CD4-positive, alpha-beta memory T cell (primary cell): ENCODE data around the gene JPH2. TPM values are rescaled to one million over a fixed set of nuclear protein-coding genes. Genes with fewer than 3 reads are reported as not detected.

Source experiments
- CTCF ChIA-PET: fragments of 350-600 bp; sonication (Branson Sonifier 250); formaldehyde crosslinking; loops from one replicate; lab custom pipeline; 2021; ENCODE audit warnings: inconsistent platforms; ENCODE audit not compliant: partially characterized antibody; lab: Charles Lee
- POLR2A ChIA-PET: fragments of 350-600 bp; sonication (Branson Sonifier 250); formaldehyde crosslinking; loops from one replicate; lab custom pipeline; 2021; ENCODE audit not compliant: partially characterized antibody; lab: Charles Lee
- DNase-seq, 5 donors: peaks; one replicate each; pipeline versions ENCODE4 v3.0.0 to v3.0.0-alpha.2; 2020 to 2022; ENCODE audit warnings: mixed read lengths in 1 of 5
- H3K27ac ChIP-seq: one replicate; pipeline ENCODE4 v1.7.0; 2013; ENCODE audit warnings: low read depth, low read length
- H3K27me3 ChIP-seq: 2 replicates; pipeline ENCODE4 v1.7.0; 2013; ENCODE audit warnings: mild to moderate bottlenecking, low read length, moderate library complexity; ENCODE audit not compliant: insufficient read depth
- H3K36me3 ChIP-seq: 2 replicates; pipeline ENCODE4 v1.7.0; 2013; ENCODE audit warnings: mild to moderate bottlenecking, low read length, moderate library complexity; ENCODE audit not compliant: insufficient read depth
- H3K4me1 ChIP-seq: 2 replicates; pipeline ENCODE4 v1.7.0; 2013; ENCODE audit warnings: mild to moderate bottlenecking, low read length, moderate library complexity; ENCODE audit not compliant: insufficient read depth
- H3K4me3 ChIP-seq, 2 donors: one replicate each; pipeline ENCODE4 v1.7.0; 2013; ENCODE audit warnings: low read length in 2 of 2, mild to moderate bottlenecking in 1 of 2
- H3K9me3 ChIP-seq, 2 donors: one replicate each; pipeline ENCODE4 v1.7.0; 2013; ENCODE audit warnings: low read length in 2 of 2, control low read depth in 1 of 2; ENCODE audit not compliant: control insufficient read depth in 1 of 2
- H3K27ac Mint-ChIP-seq, 7 donors: one replicate each; pipeline ENCODE4 v1.8.0; 2020 to 2021; ENCODE audit warnings: mixed read lengths in 7 of 7, mild to moderate bottlenecking in 6 of 7, inconsistent platforms in 3 of 7, moderate library complexity in 3 of 7
- H3K27me3 Mint-ChIP-seq, 2 donors: one replicate each; pipeline ENCODE4 v1.8.0; 2020 to 2021; ENCODE audit warnings: mixed read lengths in 2 of 2
- H3K36me3 Mint-ChIP-seq, 2 donors: one replicate each; pipeline ENCODE4 v1.8.0; 2020 to 2021; ENCODE audit warnings: mixed read lengths in 2 of 2, inconsistent platforms in 1 of 2, mild to moderate bottlenecking in 1 of 2
- H3K4me1 Mint-ChIP-seq, 4 donors: one replicate each; pipeline ENCODE4 v1.8.0; 2020 to 2021; ENCODE audit warnings: mixed read lengths in 4 of 4, mild to moderate bottlenecking in 1 of 4
- H3K4me3 Mint-ChIP-seq, 8 donors: one replicate each; pipeline ENCODE4 v1.8.0; 2020 to 2021; ENCODE audit warnings: mixed read lengths in 8 of 8, mild to moderate bottlenecking in 7 of 8, moderate library complexity in 6 of 8, inconsistent platforms in 3 of 8
- H3K9me3 Mint-ChIP-seq, 8 donors: one replicate each; pipeline ENCODE4 v1.8.0; 2020 to 2021; ENCODE audit warnings: mixed read lengths in 8 of 8, mild to moderate bottlenecking in 5 of 8, inconsistent platforms in 3 of 8, moderate library complexity in 1 of 8
- intact Hi-C: fragments of 100-400 bp; cut with micrococcal nuclease; formaldehyde crosslinking; loops from one replicate; pipeline ENCODE4 v1.15.1; 2023
- polyA plus RNA-seq, 2 donors: library from polyadenylated mRNA; unstranded; fragments of 300-500 nt; fragmentation: Illumina TruSeq; gene quantifications; one replicate each; pipeline ENCODE4 v1.2.3, GENCODE V29; 2021
- total RNA-seq, 2 experiments: library from RNA; stranded (reverse); gene quantifications; one replicate each; pipeline ENCODE4 v1.2.3, GENCODE V29; 2021

Gene JPH2
- total and polyA plus RNA-seq, 4 experiments from 2014 or later: not detected

DNA sequence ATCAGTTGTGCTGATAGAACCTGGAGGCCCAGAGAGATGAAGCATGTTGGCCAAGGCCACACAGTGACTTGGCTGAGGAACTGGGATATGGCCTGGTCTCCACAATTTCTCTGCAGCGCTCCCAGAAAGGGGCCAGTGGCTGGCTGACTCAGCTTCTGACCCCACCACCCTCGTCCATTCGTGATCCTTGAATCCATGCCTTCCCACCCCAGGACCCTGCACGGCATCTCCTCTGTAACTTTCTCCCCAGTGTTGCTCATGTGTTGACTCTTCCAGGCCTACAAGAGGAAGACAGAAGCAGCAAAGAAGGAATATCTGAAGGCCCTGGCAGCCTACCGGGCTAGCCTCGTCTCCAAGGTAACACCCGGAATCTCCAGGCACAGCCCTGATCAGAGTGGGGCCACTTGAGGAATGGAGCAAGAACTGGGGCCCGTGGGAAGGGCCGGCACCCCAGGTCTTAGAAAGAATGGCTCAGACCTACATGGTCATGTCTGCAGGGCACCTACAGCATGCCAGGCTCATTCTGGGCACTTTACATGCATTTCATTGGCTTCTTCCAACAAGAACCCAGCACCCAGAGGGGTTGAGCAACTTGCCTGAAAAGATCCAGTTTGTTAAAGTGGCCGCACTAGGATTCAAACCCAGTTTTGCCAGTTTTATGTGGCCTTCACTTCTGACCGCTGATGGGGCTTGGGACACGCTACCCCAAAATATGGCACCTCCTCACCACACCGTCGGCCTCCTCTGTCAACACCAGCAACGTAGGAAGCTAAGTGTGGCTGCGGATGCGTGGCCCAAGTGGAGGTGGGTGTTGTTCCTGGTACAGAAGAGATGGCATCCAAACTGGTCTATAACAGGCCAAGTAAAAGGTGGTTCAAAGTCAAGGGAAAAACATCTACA is 122.2 kb downstream of the JPH2 start:
- Mint-ChIP-seq H3K36me3 (no peaks in the 10 kb centered on the region), H3K4me3 (no peak overlapping the region), H3K27me3 (no peaks in the 10 kb centered on the region), H3K9me3 (no peaks in the 10 kb centered on the region), H3K27ac (peak overlapping the region in 2 of 7 donors; percentile 15 to 50), H3K4me1 (peaks cover 12 to 36% (median 18%) of the 10 kb centered on the region in 4 donors)
- POLR2A ChIA-PET: no interaction called here
- H3K27me3 ChIP-seq: no peaks in the 10 kb centered on the region
- no peak overlapping the region for H3K27ac ChIP-seq
- H3K4me1 ChIP-seq: peaks cover 22% of the 10 kb centered on the region
- no peaks in the 10 kb centered on the region for H3K36me3 ChIP-seq
- intact Hi-C loops: loop anchor here (5.0 kb wide), 1 partner anchor 107 kb away; no protein-coding TSS in a partner anchor
- no peak overlapping the region for H3K4me3 ChIP-seq
- no peaks in the 10 kb centered on the region for H3K9me3 ChIP-seq
- CTCF ChIA-PET: no interaction called here
- no peak for DNase-seq

Other genes starting within 250 kb of the JPH2 start
- 10 to 100 TPM; 35.5 to 36.6 TPM for gene OSER1, start 23.6 kb upstream of the JPH2 start, total RNA-seq
- gene OSER1, start 23.6 kb upstream of the JPH2 start, polyA plus RNA-seq: 10 to 100 TPM; 40.8 to 63.3 TPM
- gene GDAP1L1, start 60.1 kb upstream of the JPH2 start, total RNA-seq: not detected
- under 1 TPM in 1 of 2 donors, not detected in 1; 0.11 TPM for gene GDAP1L1, start 60.1 kb upstream of the JPH2 start, polyA plus RNA-seq
- 1 to 10 TPM; 5.8 to 6.3 TPM for gene FITM2, start 124.0 kb upstream of the JPH2 start, total RNA-seq
- gene FITM2, start 124.0 kb upstream of the JPH2 start, polyA plus RNA-seq: 1 to 10 TPM in 1 of 2 donors, under 1 TPM in 1; 0.21 to 1.4 TPM
- gene R3HDML, start 149.9 kb upstream of the JPH2 start, total RNA-seq: not detected
- not detected for gene R3HDML, start 149.9 kb upstream of the JPH2 start, polyA plus RNA-seq
- not detected for gene HNF4A, start 168.5 kb upstream of the JPH2 start, total RNA-seq
- gene HNF4A, start 168.5 kb upstream of the JPH2 start, polyA plus RNA-seq: not detected